Measurements from ENCODE around the gene NSUN6.
"Not testable (repeated sequence)": the region's sequence is repeated elsewhere in the genome, so short reads cannot be mapped to it uniquely, and the experiment has no call there.

Gene NSUN6

DNA sequence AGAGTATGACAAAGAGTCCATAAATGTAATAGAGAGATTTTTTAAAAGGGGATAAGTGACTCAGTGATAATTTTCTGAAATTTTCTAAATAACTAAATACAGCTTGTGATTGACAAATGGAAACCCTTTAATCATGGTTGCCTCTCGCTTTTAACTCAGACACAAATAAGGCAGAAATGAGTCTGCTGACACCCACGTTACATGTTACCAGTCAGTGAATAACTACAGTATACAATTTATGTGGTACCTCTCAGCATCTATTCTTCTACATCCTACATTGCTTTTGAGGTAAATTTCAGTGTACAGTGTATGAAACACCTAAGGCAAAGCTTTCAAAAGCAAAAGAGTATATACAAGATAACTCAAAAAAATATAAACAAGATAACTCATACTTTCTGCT lies 4.2 kb downstream of the NSUN6 start:
- Histone ChIP-seq H3K27ac (ENCODE audit: low read depth, low read length) (no peak overlapping the region), H4K20me1 (ENCODE audit: low read depth, low read length) (no peaks in the 10 kb centered on the region), H3K4me2 (ENCODE audit: low read depth, low read length, poor library complexity, severe bottlenecking) (no peak overlapping the region), H3K27me3 (ENCODE audit: low read length) (no peaks in the 10 kb centered on the region), H3K79me2 (ENCODE audit: insufficient read depth, low read length) (peaks cover 48% of the 10 kb centered on the region), H2AFZ (ENCODE audit: low read depth, low read length, severe bottlenecking) (no peak overlapping the region), H3K9ac (ENCODE audit: low read length) (no peak overlapping the region), H3K9me2 (replicated peaks; ENCODE audit: insufficient read depth, low read length) (no peaks in the 10 kb centered on the region), H3K4me3 (ENCODE audit: insufficient read depth, low read length, poor library complexity, severe bottlenecking) (no peak overlapping the region), H3F3A (ENCODE audit: insufficient read depth) (peaks cover 5% of the 10 kb centered on the region; the same call in 1 of the 2 replicates), H3K36me3 (ENCODE audit: low read length) (peaks cover 10% of the 10 kb centered on the region; the same call in 1 of the 2 replicates), H3K9me3 (ENCODE audit: insufficient read depth, low read length) (no peaks in the 10 kb centered on the region)
- TF ChIP-seq, protein P1, sequence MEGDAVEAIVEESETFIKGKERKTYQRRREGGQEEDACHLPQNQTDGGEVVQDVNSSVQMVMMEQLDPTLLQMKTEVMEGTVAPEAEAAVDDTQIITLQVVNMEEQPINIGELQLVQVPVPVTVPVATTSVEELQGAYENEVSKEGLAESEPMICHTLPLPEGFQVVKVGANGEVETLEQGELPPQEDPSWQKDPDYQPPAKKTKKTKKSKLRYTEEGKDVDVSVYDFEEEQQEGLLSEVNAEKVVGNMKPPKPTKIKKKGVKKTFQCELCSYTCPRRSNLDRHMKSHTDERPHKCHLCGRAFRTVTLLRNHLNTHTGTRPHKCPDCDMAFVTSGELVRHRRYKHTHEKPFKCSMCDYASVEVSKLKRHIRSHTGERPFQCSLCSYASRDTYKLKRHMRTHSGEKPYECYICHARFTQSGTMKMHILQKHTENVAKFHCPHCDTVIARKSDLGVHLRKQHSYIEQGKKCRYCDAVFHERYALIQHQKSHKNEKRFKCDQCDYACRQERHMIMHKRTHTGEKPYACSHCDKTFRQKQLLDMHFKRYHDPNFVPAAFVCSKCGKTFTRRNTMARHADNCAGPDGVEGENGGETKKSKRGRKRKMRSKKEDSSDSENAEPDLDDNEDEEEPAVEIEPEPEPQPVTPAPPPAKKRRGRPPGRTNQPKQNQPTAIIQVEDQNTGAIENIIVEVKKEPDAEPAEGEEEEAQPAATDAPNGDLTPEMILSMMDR (IDR thresholded peaks at IDR 0.05; ENCODE audit: insufficient read depth, low read length, poor library complexity, severe bottlenecking), result no peak
- TF ChIP-seq EZH2phosphoT487 (conservative IDR thresholded peaks at IDR 0.05; ENCODE audit: low read length), result no peak

DNA sequence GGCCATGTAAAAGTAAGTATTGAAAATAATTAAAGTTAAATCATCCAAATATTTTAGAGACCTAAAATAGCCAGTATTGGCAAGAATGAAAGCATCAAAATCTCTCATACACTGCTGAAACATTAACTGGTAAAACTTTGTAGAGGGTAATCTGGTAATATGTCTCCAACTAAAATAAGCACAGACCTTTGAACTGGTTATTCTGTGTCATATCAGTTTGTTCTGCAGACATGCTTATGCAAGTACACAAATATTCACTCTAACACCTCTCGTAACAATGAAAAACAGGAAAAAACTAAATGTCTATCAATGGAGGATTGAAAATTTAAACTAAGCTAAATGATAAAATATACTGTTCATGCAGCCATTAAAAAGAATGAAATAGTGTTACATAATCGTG lies 11.7 kb downstream of the NSUN6 start:
- not testable (repeated sequence) for H2AFZ ChIP-seq (ENCODE audit: low read depth, low read length, severe bottlenecking); H3K9ac ChIP-seq (ENCODE audit: low read length); H3K79me2 ChIP-seq (ENCODE audit: insufficient read depth, low read length); H3K27me3 ChIP-seq (ENCODE audit: low read length); H3K4me3 ChIP-seq (ENCODE audit: insufficient read depth, low read length, poor library complexity, severe bottlenecking); H3K27ac ChIP-seq (ENCODE audit: low read depth, low read length); H3K9me2 ChIP-seq (replicated peaks; ENCODE audit: insufficient read depth, low read length); H3F3A ChIP-seq (ENCODE audit: insufficient read depth); H3K36me3 ChIP-seq (ENCODE audit: low read length); H3K9me3 ChIP-seq (ENCODE audit: insufficient read depth, low read length); H4K20me1 ChIP-seq (ENCODE audit: low read depth, low read length); H3K4me2 ChIP-seq (ENCODE audit: low read depth, low read length, poor library complexity, severe bottlenecking)

DNA sequence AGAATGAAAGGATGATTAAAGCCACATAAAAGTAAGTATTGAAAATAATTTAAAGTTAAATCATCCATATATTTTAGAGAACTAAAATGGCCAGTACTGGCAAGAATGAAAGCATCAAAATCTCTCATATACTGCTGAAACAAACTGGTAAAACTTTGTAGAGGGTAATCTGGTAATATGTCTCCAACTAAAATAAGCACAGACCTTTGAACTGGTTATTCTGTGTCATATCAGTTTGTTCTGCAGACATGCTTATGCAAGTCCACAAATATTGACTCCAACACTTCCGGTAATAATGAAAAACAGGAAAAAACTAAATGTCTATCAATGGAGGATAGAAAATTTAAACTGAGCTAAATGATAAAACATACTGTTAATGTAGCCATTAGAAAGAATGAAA lies 14.0 kb downstream of the NSUN6 start:
- not testable (repeated sequence) for H3K36me3 ChIP-seq (ENCODE audit: low read length); H3K27me3 ChIP-seq (ENCODE audit: low read length); H3K79me2 ChIP-seq (ENCODE audit: insufficient read depth, low read length); H3F3A ChIP-seq (ENCODE audit: insufficient read depth); H3K4me3 ChIP-seq (ENCODE audit: insufficient read depth, low read length, poor library complexity, severe bottlenecking); H3K9me2 ChIP-seq (replicated peaks; ENCODE audit: insufficient read depth, low read length); H3K9me3 ChIP-seq (ENCODE audit: insufficient read depth, low read length); H2AFZ ChIP-seq (ENCODE audit: low read depth, low read length, severe bottlenecking); H4K20me1 ChIP-seq (ENCODE audit: low read depth, low read length); H3K27ac ChIP-seq (ENCODE audit: low read depth, low read length); H3K4me2 ChIP-seq (ENCODE audit: low read depth, low read length, poor library complexity, severe bottlenecking); H3K9ac ChIP-seq (ENCODE audit: low read length)

DNA sequence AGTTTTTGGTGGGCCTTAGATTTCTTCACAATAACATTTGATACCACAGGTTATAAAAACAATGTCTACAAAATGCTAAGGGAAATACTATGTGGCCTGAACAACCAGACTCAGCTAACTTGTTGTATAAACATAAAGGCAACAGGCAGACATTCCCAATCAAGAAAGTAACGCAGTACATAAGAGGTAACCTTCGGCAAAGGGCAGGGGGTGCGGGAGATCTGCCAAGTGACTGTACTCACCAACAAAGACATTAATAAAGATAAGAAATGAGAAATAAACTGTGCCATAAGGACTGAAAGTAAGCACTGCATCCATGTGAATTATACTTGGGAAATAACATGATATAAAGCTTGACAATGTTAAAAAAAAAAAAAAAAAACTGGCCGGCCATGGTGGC lies 15.4 kb downstream of the NSUN6 start:
- Histone ChIP-seq H3K79me2 (ENCODE audit: insufficient read depth, low read length) (no peaks in the 10 kb centered on the region), H2AFZ (ENCODE audit: low read depth, low read length, severe bottlenecking) (no peak overlapping the region), H3K9me2 (replicated peaks; ENCODE audit: insufficient read depth, low read length) (no peaks in the 10 kb centered on the region), H3K36me3 (ENCODE audit: low read length) (no peaks in the 10 kb centered on the region), H3K27me3 (ENCODE audit: low read length) (no peaks in the 10 kb centered on the region), H3K27ac (ENCODE audit: low read depth, low read length) (no peak overlapping the region), H3K4me3 (ENCODE audit: insufficient read depth, low read length, poor library complexity, severe bottlenecking) (no peak overlapping the region), H3K9me3 (ENCODE audit: insufficient read depth, low read length) (no peaks in the 10 kb centered on the region), H3K9ac (ENCODE audit: low read length) (no peak overlapping the region), H3K4me2 (ENCODE audit: low read depth, low read length, poor library complexity, severe bottlenecking) (no peak overlapping the region), H3F3A (ENCODE audit: insufficient read depth) (no peaks in the 10 kb centered on the region), H4K20me1 (ENCODE audit: low read depth, low read length) (no peaks in the 10 kb centered on the region)
- TF ChIP-seq EZH2phosphoT487 (conservative IDR thresholded peaks at IDR 0.05; ENCODE audit: low read length), result no peak
- TF ChIP-seq, protein P1 (IDR thresholded peaks at IDR 0.05; ENCODE audit: insufficient read depth, low read length, poor library complexity, severe bottlenecking), result no peak

DNA sequence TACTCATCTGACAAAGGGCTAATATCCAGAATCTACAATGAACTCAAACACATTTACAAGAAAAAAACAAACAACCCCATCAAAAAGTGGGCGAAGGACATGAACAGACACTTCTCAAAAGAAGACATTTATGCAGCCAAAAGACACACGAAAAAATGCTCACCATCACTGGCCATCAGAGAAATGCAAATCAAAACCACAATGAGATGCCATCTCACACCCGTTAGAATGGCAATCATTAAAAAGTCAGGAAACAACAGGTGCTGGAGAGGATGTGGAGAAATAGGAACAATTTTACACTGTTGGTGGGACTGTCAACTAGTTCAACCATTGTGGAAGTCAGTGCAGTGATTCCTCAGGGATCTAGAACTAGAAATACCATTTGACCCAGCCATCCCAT lies 18.9 kb downstream of the NSUN6 start:
- H3K9ac ChIP-seq (ENCODE audit: low read length); H3K4me2 ChIP-seq (ENCODE audit: low read depth, low read length, poor library complexity, severe bottlenecking); H3K4me3 ChIP-seq (ENCODE audit: insufficient read depth, low read length, poor library complexity, severe bottlenecking); H3K27ac ChIP-seq (ENCODE audit: low read depth, low read length); H3K79me2 ChIP-seq (ENCODE audit: insufficient read depth, low read length); H2AFZ ChIP-seq (ENCODE audit: low read depth, low read length, severe bottlenecking); H3K9me3 ChIP-seq (ENCODE audit: insufficient read depth, low read length); H3K36me3 ChIP-seq (ENCODE audit: low read length); H4K20me1 ChIP-seq (ENCODE audit: low read depth, low read length); H3K9me2 ChIP-seq (replicated peaks; ENCODE audit: insufficient read depth, low read length); H3F3A ChIP-seq (ENCODE audit: insufficient read depth); H3K27me3 ChIP-seq (ENCODE audit: low read length): not testable (repeated sequence)

DNA sequence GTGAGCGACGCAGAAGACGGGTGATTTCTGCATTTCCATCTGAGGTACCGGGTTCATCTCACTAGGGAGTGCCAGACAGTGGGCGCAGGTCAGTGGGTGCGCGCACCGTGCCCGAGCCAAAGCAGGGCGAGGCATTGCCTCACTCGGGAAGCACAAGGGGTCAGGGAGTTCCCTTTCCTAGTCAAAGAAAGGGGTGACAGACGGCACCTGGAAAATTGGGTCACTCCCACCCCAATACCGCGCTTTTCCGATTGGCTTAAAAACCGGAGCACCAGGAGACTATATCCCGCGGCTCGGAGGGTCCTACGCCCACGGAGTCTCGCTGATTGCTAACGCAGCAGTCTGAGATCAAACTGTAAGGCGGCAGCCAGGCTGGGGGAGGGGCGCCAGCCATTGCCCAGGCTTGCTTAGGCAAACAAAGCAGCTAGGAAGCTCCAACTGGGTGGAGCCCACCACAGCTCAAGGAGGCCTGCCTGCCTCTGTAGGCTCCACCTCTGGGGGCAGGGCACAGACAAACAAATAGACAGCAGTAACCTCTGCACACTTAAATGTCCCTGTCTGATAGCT lies 23.9 kb downstream of the NSUN6 start:
- not testable (repeated sequence) for H2AFZ ChIP-seq (ENCODE audit: low read depth, low read length, severe bottlenecking); H3K27me3 ChIP-seq (ENCODE audit: low read length); H4K20me1 ChIP-seq (ENCODE audit: low read depth, low read length); H3K9me3 ChIP-seq (ENCODE audit: insufficient read depth, low read length); H3K4me3 ChIP-seq (ENCODE audit: insufficient read depth, low read length, poor library complexity, severe bottlenecking); H3K79me2 ChIP-seq (ENCODE audit: insufficient read depth, low read length); H3F3A ChIP-seq (ENCODE audit: insufficient read depth); H3K27ac ChIP-seq (ENCODE audit: low read depth, low read length); H3K36me3 ChIP-seq (ENCODE audit: low read length); H3K9me2 ChIP-seq (replicated peaks; ENCODE audit: insufficient read depth, low read length)
- H3K9ac ChIP-seq (ENCODE audit: low read length), result 0 out of 2 replicates have a peak overlapping the region, but pooled peaks have one; percentile 29
- H3K4me2 ChIP-seq (ENCODE audit: low read depth, low read length, poor library complexity, severe bottlenecking), result peak overlapping the region; percentile 25

Measured in SU-DHL-6 (cell line).